ENCODE measurements around the gene TMEM132D.
"Not testable (repeated sequence)": the region's sequence is repeated elsewhere in the genome, so short reads cannot be mapped to it uniquely, and the experiment has no call there.

TMEM132D gene

DNA sequence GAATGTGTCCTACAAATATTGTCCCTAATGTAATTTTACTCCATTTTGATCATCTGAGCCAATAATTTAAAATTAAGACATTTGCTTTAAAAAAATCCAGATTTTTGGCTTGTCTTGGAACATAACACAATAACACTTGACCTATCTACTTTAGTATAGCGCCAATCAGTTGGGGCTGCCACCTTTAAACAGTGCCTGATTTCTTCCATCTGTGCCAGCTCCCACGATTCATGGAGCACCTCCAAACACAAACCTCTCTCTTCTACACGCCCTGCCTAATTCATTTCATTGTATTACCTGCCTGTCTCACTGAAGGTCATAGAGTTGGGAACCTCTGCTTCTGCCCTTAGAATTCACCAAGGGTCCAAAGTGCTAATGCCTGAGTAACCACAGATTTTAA is 352.4 kb downstream of the TMEM132D start:
- no peak for DNase-seq (ENCODE audit: low read depth)
- TF ChIP-seq POLR2A (IDR thresholded peaks at IDR 0.05; ENCODE audit: extremely low read depth, insufficient read length): no peak
- no peak for TF ChIP-seq MYC (IDR thresholded peaks at IDR 0.05; ENCODE audit: low read depth, low read length)
- TF ChIP-seq, protein P1, sequence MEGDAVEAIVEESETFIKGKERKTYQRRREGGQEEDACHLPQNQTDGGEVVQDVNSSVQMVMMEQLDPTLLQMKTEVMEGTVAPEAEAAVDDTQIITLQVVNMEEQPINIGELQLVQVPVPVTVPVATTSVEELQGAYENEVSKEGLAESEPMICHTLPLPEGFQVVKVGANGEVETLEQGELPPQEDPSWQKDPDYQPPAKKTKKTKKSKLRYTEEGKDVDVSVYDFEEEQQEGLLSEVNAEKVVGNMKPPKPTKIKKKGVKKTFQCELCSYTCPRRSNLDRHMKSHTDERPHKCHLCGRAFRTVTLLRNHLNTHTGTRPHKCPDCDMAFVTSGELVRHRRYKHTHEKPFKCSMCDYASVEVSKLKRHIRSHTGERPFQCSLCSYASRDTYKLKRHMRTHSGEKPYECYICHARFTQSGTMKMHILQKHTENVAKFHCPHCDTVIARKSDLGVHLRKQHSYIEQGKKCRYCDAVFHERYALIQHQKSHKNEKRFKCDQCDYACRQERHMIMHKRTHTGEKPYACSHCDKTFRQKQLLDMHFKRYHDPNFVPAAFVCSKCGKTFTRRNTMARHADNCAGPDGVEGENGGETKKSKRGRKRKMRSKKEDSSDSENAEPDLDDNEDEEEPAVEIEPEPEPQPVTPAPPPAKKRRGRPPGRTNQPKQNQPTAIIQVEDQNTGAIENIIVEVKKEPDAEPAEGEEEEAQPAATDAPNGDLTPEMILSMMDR (IDR thresholded peaks at IDR 0.05; ENCODE audit: low read depth, low read length): no peak
- TF ChIP-seq, protein P2, sequence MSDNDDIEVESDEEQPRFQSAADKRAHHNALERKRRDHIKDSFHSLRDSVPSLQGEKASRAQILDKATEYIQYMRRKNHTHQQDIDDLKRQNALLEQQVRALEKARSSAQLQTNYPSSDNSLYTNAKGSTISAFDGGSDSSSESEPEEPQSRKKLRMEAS (IDR thresholded peaks at IDR 0.05; ENCODE audit: low read depth, low read length): no peak
- no peak overlapping the region for H3K4me3 ChIP-seq (ENCODE audit: low read depth, low read length)

DNA sequence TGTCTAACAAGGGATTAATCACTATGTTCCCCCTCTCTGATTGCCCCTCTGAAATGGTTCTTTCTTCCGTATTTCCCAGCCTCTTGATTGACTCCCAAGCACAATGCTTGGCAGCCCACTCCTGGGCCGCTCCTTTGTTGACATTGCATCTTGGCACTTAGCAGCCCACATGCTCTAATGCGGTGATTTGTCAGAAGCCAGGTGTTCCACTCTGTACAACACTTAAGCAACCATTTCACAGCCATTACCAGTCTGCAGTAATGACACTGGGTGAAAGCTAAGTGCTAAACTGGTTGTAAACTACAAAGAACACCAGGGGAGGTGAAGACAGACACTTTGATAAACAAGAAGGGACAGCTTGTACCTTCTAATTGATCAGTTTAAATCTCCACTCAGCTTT is 353.5 kb downstream of the TMEM132D start:
- DNase-seq (ENCODE audit: low read depth): no peak
- H3K4me3 ChIP-seq (ENCODE audit: low read depth, low read length): no peak overlapping the region
- no peak for TF ChIP-seq MYC (IDR thresholded peaks at IDR 0.05; ENCODE audit: low read depth, low read length)
- no peak for TF ChIP-seq POLR2A (IDR thresholded peaks at IDR 0.05; ENCODE audit: extremely low read depth, insufficient read length)
- TF ChIP-seq, protein P2 (IDR thresholded peaks at IDR 0.05; ENCODE audit: low read depth, low read length): no peak
- TF ChIP-seq, protein P1 (IDR thresholded peaks at IDR 0.05; ENCODE audit: low read depth, low read length): no peak

DNA sequence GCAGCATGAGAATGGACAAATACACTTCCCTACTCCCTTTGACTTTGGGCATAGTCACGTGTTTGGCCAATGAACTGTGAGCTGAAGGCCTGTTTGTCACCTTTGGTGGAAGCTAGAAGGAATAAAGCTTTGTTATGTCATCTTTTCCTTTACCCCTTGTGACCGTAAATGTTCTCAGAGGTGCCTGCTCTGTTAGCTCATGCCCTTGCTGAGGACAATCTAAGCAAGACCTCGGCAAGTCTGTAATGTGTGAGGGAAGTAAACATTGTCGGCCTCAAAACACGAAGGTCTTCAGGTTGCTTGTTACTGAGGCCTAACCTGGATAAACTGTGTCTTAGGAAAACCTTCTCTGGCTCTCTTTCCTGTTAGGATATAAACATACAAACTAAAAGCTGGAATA is 354.2 kb downstream of the TMEM132D start:
- no peak overlapping the region for H3K4me3 ChIP-seq (ENCODE audit: low read depth, low read length)
- DNase-seq (ENCODE audit: low read depth): no peak
- TF ChIP-seq MYC (IDR thresholded peaks at IDR 0.05; ENCODE audit: low read depth, low read length): no peak
- TF ChIP-seq, protein P1 (IDR thresholded peaks at IDR 0.05; ENCODE audit: low read depth, low read length): no peak
- TF ChIP-seq POLR2A (IDR thresholded peaks at IDR 0.05; ENCODE audit: extremely low read depth, insufficient read length): no peak
- TF ChIP-seq, protein P2 (IDR thresholded peaks at IDR 0.05; ENCODE audit: low read depth, low read length): no peak

DNA sequence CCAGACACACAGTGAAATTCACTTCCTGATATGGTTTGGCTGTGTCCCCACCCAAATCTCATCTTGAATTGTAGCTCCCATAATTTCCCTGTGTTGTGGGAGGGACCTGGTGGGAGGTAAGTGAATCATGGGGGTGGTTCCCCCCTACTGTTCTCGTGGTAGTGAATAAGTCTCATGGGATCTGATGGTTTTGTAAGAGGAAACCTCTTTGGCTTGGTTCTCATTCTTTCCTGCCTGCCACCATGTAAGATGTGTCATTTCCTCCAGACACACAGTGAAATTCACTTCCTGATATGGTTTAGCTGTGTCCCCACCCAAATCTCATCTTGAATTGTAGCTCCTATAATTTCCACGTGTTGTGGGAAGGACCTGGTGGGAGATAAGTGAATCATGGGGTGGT is 354.8 kb downstream of the TMEM132D start:
- DNase-seq (ENCODE audit: low read depth); H3K4me3 ChIP-seq (ENCODE audit: low read depth, low read length): not testable (repeated sequence)

DNA sequence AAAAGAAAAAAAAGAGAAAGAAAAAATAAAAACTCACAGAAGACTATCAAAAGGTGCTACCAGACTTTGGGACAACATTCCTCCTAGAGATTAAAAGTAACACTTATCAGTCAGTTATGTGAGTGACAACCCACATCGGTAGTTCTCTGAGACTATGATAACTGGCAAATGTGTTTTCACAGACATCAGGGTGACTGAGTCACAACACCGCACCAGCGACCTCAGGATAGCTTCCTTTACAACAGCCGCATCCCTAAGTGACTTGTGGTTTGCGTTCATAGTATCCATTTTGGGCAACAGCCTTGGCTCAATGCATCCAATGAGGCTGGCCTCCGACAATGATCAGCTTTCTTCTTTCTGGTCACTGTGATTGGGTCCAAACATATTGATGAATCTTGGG is 359.1 kb downstream of the TMEM132D start:
- no peak for DNase-seq (ENCODE audit: low read depth)
- no peak overlapping the region for H3K4me3 ChIP-seq (ENCODE audit: low read depth, low read length)
- TF ChIP-seq, protein P1 (IDR thresholded peaks at IDR 0.05; ENCODE audit: low read depth, low read length): no peak
- TF ChIP-seq MYC (IDR thresholded peaks at IDR 0.05; ENCODE audit: low read depth, low read length): no peak
- TF ChIP-seq POLR2A (IDR thresholded peaks at IDR 0.05; ENCODE audit: extremely low read depth, insufficient read length): no peak
- TF ChIP-seq, protein P2 (IDR thresholded peaks at IDR 0.05; ENCODE audit: low read depth, low read length): no peak

DNA sequence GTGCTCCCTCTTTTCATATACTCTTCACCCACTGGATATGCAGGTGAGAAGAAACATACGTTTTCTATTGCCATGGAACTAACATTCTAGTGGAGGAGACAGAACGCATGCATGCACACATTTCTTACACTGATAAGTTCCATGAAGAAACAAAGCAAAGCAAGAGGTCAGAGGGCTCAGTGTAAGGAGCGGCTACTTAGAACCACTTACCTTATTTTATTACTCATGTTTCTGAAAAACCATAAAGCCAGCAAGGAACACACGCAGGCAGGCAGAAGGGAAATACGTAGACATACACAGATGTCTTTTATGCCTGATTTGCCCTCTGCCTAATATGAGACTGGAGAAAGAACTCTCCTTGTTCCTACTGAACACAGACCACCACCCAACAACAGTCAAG is 362.9 kb downstream of the TMEM132D start:
- no peak for DNase-seq (ENCODE audit: low read depth)
- no peak overlapping the region for H3K4me3 ChIP-seq (ENCODE audit: low read depth, low read length)
- TF ChIP-seq, protein P1 (IDR thresholded peaks at IDR 0.05; ENCODE audit: low read depth, low read length): no peak
- TF ChIP-seq MYC (IDR thresholded peaks at IDR 0.05; ENCODE audit: low read depth, low read length): no peak
- TF ChIP-seq, protein P2 (IDR thresholded peaks at IDR 0.05; ENCODE audit: low read depth, low read length): no peak
- TF ChIP-seq POLR2A (IDR thresholded peaks at IDR 0.05; ENCODE audit: extremely low read depth, insufficient read length): no peak
